ENCODE measurements around the gene MFSD11.
"Not testable (repeated sequence)": the region's sequence is repeated elsewhere in the genome, so short reads cannot be mapped to it uniquely, and the experiment has no call there.

MFSD11 gene

GRCh38 chr17:76709077-76709950 is 28.6 kb upstream of the MFSD11 start:
- DNase-seq (ENCODE audit: low read depth in 2 of 2) = no peak

GRCh38 chr17:76709951-76710862 is 27.7 kb upstream of the MFSD11 start:
- DNase-seq (ENCODE audit: low read depth in 2 of 2) = not testable (repeated sequence)

GRCh38 chr17:76710863-76711611 is 26.9 kb upstream of the MFSD11 start, which contains the start of gene MXRA7:
Gene MXRA7, minus strand, starts transcription at chr17:76710965. Its CDS starts 19 bp downstream, at chr17:76710946.
- DNase-seq (ENCODE audit: low read depth in 2 of 2) = peak; percentile 6 to 32

- DNase-seq (ENCODE audit: low read depth in 2 of 2) = not testable (repeated sequence)
Measured at GRCh38 chr17:76712321-76712720, 25.6 kb upstream of the MFSD11 start.

- DNase-seq (ENCODE audit: low read depth in 2 of 2) = no peak
Measured at GRCh38 chr17:76713765-76714164, 24.2 kb upstream of the MFSD11 start.

- DNase-seq (ENCODE audit: low read depth in 2 of 2) = no peak
Measured at GRCh38 chr17:76714336-76714735, 23.6 kb upstream of the MFSD11 start.

GRCh38 chr17:76714822-76715495 is 23.0 kb upstream of the MFSD11 start:
- DNase-seq (ENCODE audit: low read depth in 2 of 2) = peak; percentile 61 to 66

GRCh38 chr17:76715496-76715830 is 22.5 kb upstream of the MFSD11 start:
- DNase-seq (ENCODE audit: low read depth in 2 of 2) = no peak

- DNase-seq (ENCODE audit: low read depth in 2 of 2) = no peak
Measured at GRCh38 chr17:76716146-76716838, 21.6 kb upstream of the MFSD11 start.

- DNase-seq (ENCODE audit: low read depth in 2 of 2) = no peak
Measured at GRCh38 chr17:76716839-76717215, 21.1 kb upstream of the MFSD11 start.

- DNase-seq (ENCODE audit: low read depth in 2 of 2) = no peak
Measured at GRCh38 chr17:76718516-76718915, 19.4 kb upstream of the MFSD11 start.

- no peak for DNase-seq (ENCODE audit: low read depth in 2 of 2)
Measured at GRCh38 chr17:76720211-76720610, 17.7 kb upstream of the MFSD11 start.

- DNase-seq (ENCODE audit: low read depth in 2 of 2) = no peak
Measured at GRCh38 chr17:76720941-76721340, 17.0 kb upstream of the MFSD11 start.

- DNase-seq (ENCODE audit: low read depth in 2 of 2) = no peak
Measured at GRCh38 chr17:76721463-76721862, 16.5 kb upstream of the MFSD11 start.

GRCh38 chr17:76722279-76722678 is 15.6 kb upstream of the MFSD11 start:
- DNase-seq (ENCODE audit: low read depth in 2 of 2) = no peak

GRCh38 chr17:76722977-76723376 is 14.9 kb upstream of the MFSD11 start:
- DNase-seq (ENCODE audit: low read depth in 2 of 2) = not testable (repeated sequence)

GRCh38 chr17:76723812-76724211 is 14.1 kb upstream of the MFSD11 start:
- DNase-seq (ENCODE audit: low read depth in 2 of 2) = no peak

- peak in 1 of 2 donors; percentile 60 for DNase-seq (ENCODE audit: low read depth in 2 of 2)
Measured at GRCh38 chr17:76725580-76726230, 12.2 kb upstream of the MFSD11 start.

GRCh38 chr17:76726231-76726775 is 11.6 kb upstream of the MFSD11 start, which contains the start of gene JMJD6:
Gene JMJD6, minus strand, starts transcription at chr17:76726606. Its CDS starts 131 bp downstream, at chr17:76726475.
- peak; percentile 81 to 89 for DNase-seq (ENCODE audit: low read depth in 2 of 2)

Measured in stimulated activated CD4-positive, alpha-beta T cell treated with anti-CD3 and anti-CD28 coated beads, Interleukin-1b, Interleukin-23, amount 100 ng/mL, for 1 hour (primary cell).